ENCODE measurements around the gene AARS2.

DNA sequence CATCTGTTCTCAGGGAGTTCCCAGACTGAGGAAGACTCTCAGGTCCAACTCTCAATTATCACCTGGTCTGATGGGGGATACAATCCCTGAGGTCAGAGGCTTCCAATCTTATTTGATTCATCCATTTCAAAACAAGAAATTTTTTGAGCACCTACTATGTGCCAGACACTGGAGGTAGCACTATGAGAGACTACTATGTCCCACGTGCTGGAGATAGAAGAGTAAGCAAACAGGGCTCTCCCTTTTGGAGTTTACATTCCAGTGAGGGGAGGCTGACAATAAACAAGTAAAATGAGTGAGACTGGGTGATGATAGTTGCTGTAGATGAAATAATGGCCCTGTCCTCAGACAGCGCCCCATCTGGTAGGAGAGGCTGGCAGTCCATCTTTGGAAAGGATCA is 26.4 kb downstream of the AARS2 start:
- TF ChIP-seq, protein P1, sequence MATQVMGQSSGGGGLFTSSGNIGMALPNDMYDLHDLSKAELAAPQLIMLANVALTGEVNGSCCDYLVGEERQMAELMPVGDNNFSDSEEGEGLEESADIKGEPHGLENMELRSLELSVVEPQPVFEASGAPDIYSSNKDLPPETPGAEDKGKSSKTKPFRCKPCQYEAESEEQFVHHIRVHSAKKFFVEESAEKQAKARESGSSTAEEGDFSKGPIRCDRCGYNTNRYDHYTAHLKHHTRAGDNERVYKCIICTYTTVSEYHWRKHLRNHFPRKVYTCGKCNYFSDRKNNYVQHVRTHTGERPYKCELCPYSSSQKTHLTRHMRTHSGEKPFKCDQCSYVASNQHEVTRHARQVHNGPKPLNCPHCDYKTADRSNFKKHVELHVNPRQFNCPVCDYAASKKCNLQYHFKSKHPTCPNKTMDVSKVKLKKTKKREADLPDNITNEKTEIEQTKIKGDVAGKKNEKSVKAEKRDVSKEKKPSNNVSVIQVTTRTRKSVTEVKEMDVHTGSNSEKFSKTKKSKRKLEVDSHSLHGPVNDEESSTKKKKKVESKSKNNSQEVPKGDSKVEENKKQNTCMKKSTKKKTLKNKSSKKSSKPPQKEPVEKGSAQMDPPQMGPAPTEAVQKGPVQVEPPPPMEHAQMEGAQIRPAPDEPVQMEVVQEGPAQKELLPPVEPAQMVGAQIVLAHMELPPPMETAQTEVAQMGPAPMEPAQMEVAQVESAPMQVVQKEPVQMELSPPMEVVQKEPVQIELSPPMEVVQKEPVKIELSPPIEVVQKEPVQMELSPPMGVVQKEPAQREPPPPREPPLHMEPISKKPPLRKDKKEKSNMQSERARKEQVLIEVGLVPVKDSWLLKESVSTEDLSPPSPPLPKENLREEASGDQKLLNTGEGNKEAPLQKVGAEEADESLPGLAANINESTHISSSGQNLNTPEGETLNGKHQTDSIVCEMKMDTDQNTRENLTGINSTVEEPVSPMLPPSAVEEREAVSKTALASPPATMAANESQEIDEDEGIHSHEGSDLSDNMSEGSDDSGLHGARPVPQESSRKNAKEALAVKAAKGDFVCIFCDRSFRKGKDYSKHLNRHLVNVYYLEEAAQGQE (IDR thresholded peaks at IDR 0.05; ENCODE audit: insufficient read depth in 1 of 2, low read depth in 2 of 2, low read length in 2 of 2): no peak
- TF ChIP-seq POLR2AphosphoS5 (IDR thresholded peaks at IDR 0.05; ENCODE audit: low read depth, low read length): no peak

All from PFSK-1 (cell line).